ENCODE data around the gene MTERF2.

GRCh38 chr12:106999446-106999845 lies 12.5 kb upstream of the MTERF2 start:
- no peak for TF ChIP-seq ZNF292 (CRISPR knock-in tag; IDR thresholded peaks at IDR 0.05; ENCODE audit: borderline replicate concordance, low read depth)
- no peak for TF ChIP-seq RAD51 (IDR thresholded peaks at IDR 0.05; ENCODE audit: borderline replicate concordance)
